Measurements from ENCODE around the gene ADIPOR2.

DNA sequence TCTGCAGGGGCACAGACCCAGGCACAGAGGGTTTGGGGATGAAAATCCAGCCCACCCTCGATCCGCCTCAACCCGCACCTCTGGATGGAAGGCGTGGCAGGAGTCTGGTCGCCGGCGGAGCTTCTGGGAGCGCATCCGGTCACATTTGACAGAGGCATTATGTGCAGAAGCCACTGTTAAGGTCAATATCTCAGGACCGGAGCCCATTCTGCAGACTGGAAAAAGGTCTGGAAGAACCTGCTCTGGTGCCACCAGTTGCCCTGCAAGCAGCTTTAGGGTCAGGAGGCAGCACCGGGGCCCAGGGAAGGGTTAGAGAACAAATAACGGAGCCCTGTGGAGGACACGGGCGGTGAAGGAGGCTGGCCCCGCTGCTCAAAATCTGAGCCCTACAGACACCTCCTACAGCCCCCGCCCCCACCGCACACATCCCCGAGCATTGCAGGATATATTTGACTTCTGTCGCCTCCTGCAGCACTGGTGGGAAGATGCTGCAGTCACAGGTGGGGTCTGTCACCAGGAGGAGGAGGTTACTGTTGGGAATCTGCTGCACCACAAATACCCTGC, 104.4 kb downstream of the ADIPOR2 start:
- TF ChIP-seq POLR2AphosphoS5 (IDR thresholded peaks at IDR 0.05; ENCODE audit: low read depth, low read length) (no peak), POLR2A (IDR thresholded peaks at IDR 0.05; ENCODE audit: low read depth, low read length) (no peak)
